OCI-M2 (cell line): ENCODE measurements around the gene OIT3.

ENCODE experiments used
- DNase-seq: peaks from one replicate; lab custom pipeline; 2025; ENCODE audit not compliant: unreplicated experiment; lab: John Stamatoyannopoulos, UW

The OIT3 gene

GRCh38 chr10:72951760-72952159 is 58.2 kb downstream of the OIT3 start:
- DNase-seq = no peak

GRCh38 chr10:72952189-72952588 is 58.6 kb downstream of the OIT3 start:
- no peak for DNase-seq

GRCh38 chr10:72952642-72953158 is 59.2 kb downstream of the OIT3 start:
- DNase-seq = no peak

- no peak for DNase-seq
Observed at GRCh38 chr10:72953687-72954086, 60.1 kb downstream of the OIT3 start.

GRCh38 chr10:72954230-72954595 is 60.7 kb downstream of the OIT3 start:
- DNase-seq = no peak

- DNase-seq = no peak
Observed at GRCh38 chr10:72954596-72955554, 61.3 kb downstream of the OIT3 start, which contains the start of gene PLA2G12B. Gene PLA2G12B, minus strand, starts transcription at chr10:72954806. Its CDS starts 121 bp downstream, at chr10:72954685.

GRCh38 chr10:72956001-72956400 is 62.5 kb downstream of the OIT3 start:
- DNase-seq = no peak

- no peak for DNase-seq
Observed at GRCh38 chr10:72976886-72977285, 83.3 kb downstream of the OIT3 start.

GRCh38 chr10:72979709-72980108 is 86.2 kb downstream of the OIT3 start:
- DNase-seq = no peak

GRCh38 chr10:72980348-72980747 is 86.8 kb downstream of the OIT3 start:
- no peak for DNase-seq

- no peak for DNase-seq
Observed at GRCh38 chr10:72981028-72981881, 87.7 kb downstream of the OIT3 start.

- DNase-seq = no peak
Observed at GRCh38 chr10:72981882-72982529, 88.5 kb downstream of the OIT3 start.
